Neuronal stem cell (in vitro differentiated cells): ENCODE results near the gene UNK.

Source experiments
- DNase-seq: peaks from one replicate; pipeline ENCODE4 v3.0.0-alpha.2; 2013; ENCODE audit warnings: low spot score
- H2AFZ ChIP-seq: one replicate; pipeline ENCODE4 v1.6.1; 2013; ENCODE audit warnings: mild to moderate bottlenecking, low read length, inconsistent platforms
- H2AK5ac ChIP-seq: 2 replicates; pipeline ENCODE4 v1.6.1; 2013; ENCODE audit warnings: low read depth, mild to moderate bottlenecking, inconsistent platforms, low read length, moderate library complexity, mixed read lengths
- H2BK120ac ChIP-seq: 2 replicates; pipeline ENCODE4 v1.6.1; 2013; ENCODE audit warnings: low read depth, mild to moderate bottlenecking, inconsistent platforms, low read length, moderate library complexity, mixed read lengths
- H2BK12ac ChIP-seq: one replicate; pipeline ENCODE4 v1.6.1; 2013; ENCODE audit warnings: low read length, inconsistent platforms
- H2BK15ac ChIP-seq: 2 replicates; pipeline ENCODE4 v1.6.1; 2013; ENCODE audit warnings: mild to moderate bottlenecking, low read length, inconsistent platforms, mixed read lengths
- H2BK5ac ChIP-seq: one replicate; pipeline ENCODE4 v1.6.1; 2013; ENCODE audit warnings: inconsistent platforms, mild to moderate bottlenecking, low read length, moderate library complexity
- H3K14ac ChIP-seq: one replicate; pipeline ENCODE4 v1.6.1; 2013; ENCODE audit warnings: low read length, inconsistent platforms
- H3K18ac ChIP-seq: 2 replicates; pipeline ENCODE4 v1.6.1; 2013; ENCODE audit warnings: low read length, inconsistent platforms
- H3K23ac ChIP-seq: 2 replicates; pipeline ENCODE4 v1.6.1; 2013; ENCODE audit warnings: low read depth, mild to moderate bottlenecking, mixed read lengths, low read length, inconsistent platforms; ENCODE audit not compliant: poor library complexity
- H3K27ac ChIP-seq: replicated peaks from 3 replicates; pipeline ENCODE4 v1.5.1; 2013; ENCODE audit warnings: low read length, inconsistent platforms
- H3K27me3 ChIP-seq, 3 experiments: 2 replicates each; pipeline ENCODE4 v1.6.1; 2013; ENCODE audit warnings: low read length in 3 of 3, mild to moderate bottlenecking in 2 of 3, inconsistent platforms in 1 of 3, low read depth in 1 of 3, mixed read lengths in 1 of 3, moderate library complexity in 1 of 3; ENCODE audit not compliant: control insufficient read depth in 3 of 3, insufficient read depth in 3 of 3
- H3K36me3 ChIP-seq, 2 donors: replicated peaks in 1 of 2; 2 replicates each; pipeline ENCODE4 v1.6.1; 2013; ENCODE audit warnings: low read length in 2 of 2; ENCODE audit not compliant: control insufficient read depth in 2 of 2, insufficient read depth in 2 of 2
- H3K4ac ChIP-seq: 2 replicates; pipeline ENCODE4 v1.6.1; 2013; ENCODE audit warnings: inconsistent platforms, mild to moderate bottlenecking, low read length, moderate library complexity
- H3K4me1 ChIP-seq, 2 donors: 1 replicate in 1 of 2; 2 replicates in 1 of 2; pipeline ENCODE4 v1.6.1; 2013; ENCODE audit warnings: low read length in 2 of 2, low read depth in 1 of 2; ENCODE audit not compliant: control insufficient read depth in 2 of 2, insufficient read depth in 1 of 2
- H3K4me2 ChIP-seq: one replicate; pipeline ENCODE4 v1.6.1; 2013; ENCODE audit warnings: mild to moderate bottlenecking, low read length, inconsistent platforms; ENCODE audit not compliant: insufficient read depth, poor library complexity, severe bottlenecking
- H3K4me3 ChIP-seq, 2 donors: 2 replicates each; pipeline ENCODE4 v1.5.1; 2013; ENCODE audit warnings: low read length in 2 of 2, mild to moderate bottlenecking in 2 of 2, inconsistent platforms in 1 of 2, moderate library complexity in 1 of 2
- H3K79me1 ChIP-seq: one replicate; pipeline ENCODE4 v1.6.1; 2013; ENCODE audit warnings: low read depth, mild to moderate bottlenecking, inconsistent platforms, low read length, moderate library complexity
- H3K9ac ChIP-seq: one replicate; pipeline ENCODE4 v1.6.1; 2013; ENCODE audit warnings: mild to moderate bottlenecking, low read depth, low read length, inconsistent platforms; ENCODE audit not compliant: poor library complexity
- H3K9me3 ChIP-seq, 2 donors: replicated peaks in 1 of 2; 2 replicates each; pipeline versions ENCODE3 to v1.6.1; 2013; ENCODE audit warnings: low read length in 2 of 2, mild to moderate bottlenecking in 2 of 2, inconsistent platforms in 1 of 2, low read depth in 1 of 2, mixed read lengths in 1 of 2, moderate library complexity in 1 of 2; ENCODE audit not compliant: control insufficient read depth in 2 of 2, insufficient read depth in 1 of 2
- H4K8ac ChIP-seq: one replicate; pipeline ENCODE4 v1.6.1; 2013; ENCODE audit warnings: low read depth, mild to moderate bottlenecking, inconsistent platforms, low read length, moderate library complexity
- H4K91ac ChIP-seq: one replicate; pipeline ENCODE4 v1.6.1; 2013; ENCODE audit warnings: low read length, low read depth, mild to moderate bottlenecking, inconsistent platforms; ENCODE audit not compliant: poor library complexity
- WGBS, 2 donors: extraction: QIAGEN DNeasy Blood & Tissue Kit; methylation state at CpG; one replicate each; pipeline ENCODE4 v1.1.7; 2013; ENCODE audit warnings: missing lambda C conversion rate in 2 of 2, mixed read lengths in 1 of 2; ENCODE audit not compliant: insufficient read length in 2 of 2, insufficient replicate concordance in 1 of 2; ENCODE audit errors: extremely low coverage in 2 of 2; 5-methylcytosine and 5-hydroxymethylcytosine counted together

Gene UNK

GRCh38 chr17:75749545-75750389, 34.8 kb upstream of the UNK start:
- Histone ChIP-seq H2BK120ac (no peak overlapping the region), H2BK5ac (peak overlapping the region; percentile 60), H3K9ac (peak overlapping the region; percentile 68), H3K4me1 (peaks cover 0 to 8% of the 10 kb centered on the region in 2 donors), H4K8ac (peak overlapping the region; percentile 94), H2AK5ac (peak overlapping the region; percentile 73), H3K4me3 (no peak overlapping the region), H3K36me3 (no peaks in the 10 kb centered on the region), H4K91ac (no peak overlapping the region), H3K27ac (no peak overlapping the region), H3K27me3 (peaks cover 0 to 21% (median 5%) of the 10 kb centered on the region in 3 experiments), H3K23ac (peak overlapping the region; percentile 45), H3K4me2 (peak overlapping the region; percentile 45), H2AFZ (peak overlapping the region; percentile 83), H3K9me3 (no peaks in the 10 kb centered on the region), H2BK15ac (no peak overlapping the region), H3K79me1 (no peaks in the 10 kb centered on the region), H2BK12ac (peak overlapping the region; percentile 59), H3K14ac (no peak overlapping the region), H3K18ac (no peak overlapping the region), H3K4ac (no peak overlapping the region)
- DNase-seq = peak; percentile 79
- WGBS, 2 donors = no CpG with 5 or more reads among the region's 20 CpGs

- no CpG with 5 or more reads among the region's 23 CpGs for WGBS, 2 donors
- Histone ChIP-seq H3K4ac (peak overlapping the region; percentile 23), H3K9ac (peak overlapping the region; percentile 2), H3K36me3 (no peaks in the 10 kb centered on the region), H2BK12ac (peak overlapping the region; percentile 58), H2AFZ (no peak overlapping the region), H2AK5ac (peak overlapping the region; percentile 89), H3K23ac (peak overlapping the region; percentile 73), H3K4me1 (peaks cover 0 to 8% of the 10 kb centered on the region in 2 donors), H4K8ac (no peak overlapping the region), H2BK5ac (peak overlapping the region; percentile 60), H3K4me3 (no peak overlapping the region), H3K27ac (no peak overlapping the region), H2BK15ac (peak overlapping the region; percentile 89), H4K91ac (no peak overlapping the region), H3K14ac (no peak overlapping the region), H2BK120ac (no peak overlapping the region), H3K9me3 (no peaks in the 10 kb centered on the region), H3K27me3 (peaks cover 0 to 21% (median 5%) of the 10 kb centered on the region in 3 experiments), H3K4me2 (no peak overlapping the region), H3K79me1 (peaks cover 2% of the 10 kb centered on the region), H3K18ac (peak overlapping the region; percentile 58)
- no peak for DNase-seq
These were observed 33.8 kb upstream of the UNK start for GRCh38 chr17:75750661-75751423.

- H2AFZ ChIP-seq = no peak overlapping the region
- H2BK5ac ChIP-seq = peak overlapping the region; percentile 60
- no peaks in the 10 kb centered on the region for H3K9me3 ChIP-seq
- no peak overlapping the region for H3K4me3 ChIP-seq
- no peak overlapping the region for H3K4me2 ChIP-seq
- no peak overlapping the region for H3K4ac ChIP-seq
- peaks cover 0 to 8% of the 10 kb centered on the region in 2 donors for H3K4me1 ChIP-seq
- H3K36me3 ChIP-seq = no peaks in the 10 kb centered on the region
- H3K23ac ChIP-seq = no peak overlapping the region
- peaks cover 2% of the 10 kb centered on the region for H3K79me1 ChIP-seq
- H3K27ac ChIP-seq = no peak overlapping the region
- peak overlapping the region; percentile 86 for H4K8ac ChIP-seq
- DNase-seq = no peak
- peak overlapping the region; percentile 54 for H3K9ac ChIP-seq
- H3K14ac ChIP-seq = no peak overlapping the region
- no peak overlapping the region for H3K18ac ChIP-seq
- H2BK120ac ChIP-seq = no peak overlapping the region
- H2BK12ac ChIP-seq = no peak overlapping the region
- H4K91ac ChIP-seq = no peak overlapping the region
- peak overlapping the region; percentile 10 for H2BK15ac ChIP-seq
- peaks cover 0 to 21% (median 5%) of the 10 kb centered on the region in 3 experiments for H3K27me3 ChIP-seq
- WGBS, 2 donors = no CpG with 5 or more reads among the region's 24 CpGs
- H2AK5ac ChIP-seq = peak overlapping the region; percentile 93
These were observed 32.8 kb upstream of the UNK start for GRCh38 chr17:75751676-75752404.
